ENCODE data around the gene HOMER2. TPM values are rescaled to one million over a fixed set of nuclear protein-coding genes. Genes with fewer than 3 reads are reported as not detected.

Gene HOMER2
- total RNA-seq, 1 donor: 11.6 TPM

GRCh38 chr15:82835391-82835917 is 117.1 kb downstream of the HOMER2 start:
- TF ChIP-seq CTCF (IDR thresholded peaks at IDR 0.05; ENCODE audit: extremely low read depth, low read depth, low read length): no peak
- Histone ChIP-seq H4K20me1 (ENCODE audit: insufficient read depth, low read length) (peaks cover 6% of the 10 kb centered on the region), H3K36me3 (ENCODE audit: insufficient read depth, low read length) (peaks cover 49% of the 10 kb centered on the region), H3K27ac (ENCODE audit: low read depth, low read length) (no peak overlapping the region), H2AFZ (ENCODE audit: low read length) (no peak overlapping the region), H3K4me3 (ENCODE audit: insufficient read depth, low read length) (no peak overlapping the region), H3K27me3 (ENCODE audit: insufficient read depth, low read length) (no peaks in the 10 kb centered on the region), H3K4me2 (ENCODE audit: insufficient read depth, low read length) (no peak overlapping the region), H3K9me3 (ENCODE audit: low read depth, low read length) (no peaks in the 10 kb centered on the region), H3K79me2 (ENCODE audit: insufficient read depth, low read length) (peaks cover 7% of the 10 kb centered on the region), H3K4me1 (ENCODE audit: insufficient read depth, low read length) (peaks cover 21% of the 10 kb centered on the region)
- DNase-seq (ENCODE audit: insufficient read length, low spot score, missing footprints): no peak

- H2AFZ ChIP-seq (ENCODE audit: low read length): no peak overlapping the region
- no peak overlapping the region for H3K4me3 ChIP-seq (ENCODE audit: insufficient read depth, low read length)
- no peaks in the 10 kb centered on the region for H3K27me3 ChIP-seq (ENCODE audit: insufficient read depth, low read length)
Measured at GRCh38 chr15:82833362-82833682, 119.2 kb downstream of the HOMER2 start.

GRCh38 chr15:82832601-82833361 is 119.7 kb downstream of the HOMER2 start:
- peaks cover 71% of the 10 kb centered on the region for H3K36me3 ChIP-seq (ENCODE audit: insufficient read depth, low read length)
- H3K4me3 ChIP-seq (ENCODE audit: insufficient read depth, low read length): no peak overlapping the region
- no peaks in the 10 kb centered on the region for H3K9me3 ChIP-seq (ENCODE audit: low read depth, low read length)
- peak; percentile 97 for DNase-seq (ENCODE audit: insufficient read length, low spot score, missing footprints)
- TF ChIP-seq CTCF (IDR thresholded peaks at IDR 0.05; ENCODE audit: extremely low read depth, low read depth, low read length): peak; percentile 33
- H3K4me1 ChIP-seq (ENCODE audit: insufficient read depth, low read length): peaks cover 21% of the 10 kb centered on the region
- H3K4me2 ChIP-seq (ENCODE audit: insufficient read depth, low read length): peak overlapping the region; percentile 65
- peak overlapping the region; percentile 59 for H3K27ac ChIP-seq (ENCODE audit: low read depth, low read length)
- no peaks in the 10 kb centered on the region for H3K27me3 ChIP-seq (ENCODE audit: insufficient read depth, low read length)
- no peak overlapping the region for H2AFZ ChIP-seq (ENCODE audit: low read length)
- H3K79me2 ChIP-seq (ENCODE audit: insufficient read depth, low read length): peaks cover 10% of the 10 kb centered on the region
- peaks cover 6% of the 10 kb centered on the region for H4K20me1 ChIP-seq (ENCODE audit: insufficient read depth, low read length)

More at GRCh38 chr15:82833362-82833682, 119.2 kb downstream of the HOMER2 start:
- no peak for TF ChIP-seq CTCF (IDR thresholded peaks at IDR 0.05; ENCODE audit: extremely low read depth, low read depth, low read length)
- peaks cover 21% of the 10 kb centered on the region for H3K4me1 ChIP-seq (ENCODE audit: insufficient read depth, low read length)
- H4K20me1 ChIP-seq (ENCODE audit: insufficient read depth, low read length): peaks cover 6% of the 10 kb centered on the region
- H3K79me2 ChIP-seq (ENCODE audit: insufficient read depth, low read length): peaks cover 8% of the 10 kb centered on the region
- no peaks in the 10 kb centered on the region for H3K9me3 ChIP-seq (ENCODE audit: low read depth, low read length)
- H3K27ac ChIP-seq (ENCODE audit: low read depth, low read length): peak overlapping the region; percentile 59
- H3K4me2 ChIP-seq (ENCODE audit: insufficient read depth, low read length): no peak overlapping the region
- H3K36me3 ChIP-seq (ENCODE audit: insufficient read depth, low read length): peaks cover 66% of the 10 kb centered on the region
- DNase-seq (ENCODE audit: insufficient read length, low spot score, missing footprints): no peak

GRCh38 chr15:82831894-82832600 is 120.5 kb downstream of the HOMER2 start:
- Histone ChIP-seq H2AFZ (ENCODE audit: low read length) (no peak overlapping the region), H4K20me1 (ENCODE audit: insufficient read depth, low read length) (peaks cover 6% of the 10 kb centered on the region), H3K79me2 (ENCODE audit: insufficient read depth, low read length) (peaks cover 10% of the 10 kb centered on the region), H3K4me2 (ENCODE audit: insufficient read depth, low read length) (peak overlapping the region; percentile 38), H3K9me3 (ENCODE audit: low read depth, low read length) (no peaks in the 10 kb centered on the region), H3K4me1 (ENCODE audit: insufficient read depth, low read length) (peaks cover 21% of the 10 kb centered on the region), H3K27me3 (ENCODE audit: insufficient read depth, low read length) (no peaks in the 10 kb centered on the region), H3K27ac (ENCODE audit: low read depth, low read length) (peak overlapping the region; percentile 46), H3K4me3 (ENCODE audit: insufficient read depth, low read length) (no peak overlapping the region), H3K36me3 (ENCODE audit: insufficient read depth, low read length) (peaks cover 77% of the 10 kb centered on the region)
- no peak for TF ChIP-seq CTCF (IDR thresholded peaks at IDR 0.05; ENCODE audit: extremely low read depth, low read depth, low read length)
- peak; percentile 14 for DNase-seq (ENCODE audit: insufficient read length, low spot score, missing footprints)

Data from osteoblast (primary cell).